HG02852 (cell line): ENCODE results near the gene GUK1.
"Not testable (repeated sequence)": the region's sequence is repeated elsewhere in the genome, so short reads cannot be mapped to it uniquely, and the experiment has no call there.

Source experiments
- ATAC-seq: cut with Tn5 transposase; IDR thresholded peaks from one replicate; pipeline ENCODE4 v1.9.1; 2021; ENCODE audit warnings: mild to moderate bottlenecking, moderate library complexity; ENCODE audit not compliant: unreplicated experiment

The GUK1 gene

DNA sequence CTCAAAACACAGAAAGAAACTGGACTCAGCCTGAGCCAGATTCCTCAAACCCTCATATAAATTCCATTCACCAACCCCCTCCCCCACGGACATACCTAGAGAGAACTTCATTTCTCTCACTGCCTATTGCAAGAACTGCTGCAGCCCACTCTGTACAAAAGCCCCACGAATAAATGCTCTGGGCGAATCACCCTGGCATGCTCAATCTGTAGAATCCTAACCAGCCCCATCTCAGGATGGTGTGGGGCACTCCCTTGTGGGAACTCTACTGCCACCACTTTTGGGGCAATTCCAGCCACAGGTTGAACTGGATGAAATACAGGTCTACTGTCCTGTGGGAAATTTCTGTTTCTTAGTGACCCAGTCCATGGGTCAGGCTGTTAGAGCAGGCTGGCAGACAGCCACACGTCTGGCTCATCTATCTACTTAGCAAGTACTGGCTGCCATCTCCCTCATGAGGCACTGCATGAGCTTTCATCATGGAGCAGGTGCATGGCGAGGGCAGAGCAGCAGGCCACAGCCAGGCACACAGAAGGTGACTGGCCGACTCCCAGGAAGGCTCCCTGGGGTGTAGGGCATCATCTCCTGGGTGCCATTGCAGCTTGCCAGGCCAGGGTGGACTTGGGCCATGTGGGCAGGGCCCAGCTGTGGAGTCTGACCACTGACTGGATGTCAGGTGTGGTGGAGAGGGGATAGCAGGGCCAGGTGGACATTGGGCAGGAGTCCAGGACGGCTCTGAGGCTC lies 35.4 kb upstream of the GUK1 start:
- ATAC-seq, result no peak

DNA sequence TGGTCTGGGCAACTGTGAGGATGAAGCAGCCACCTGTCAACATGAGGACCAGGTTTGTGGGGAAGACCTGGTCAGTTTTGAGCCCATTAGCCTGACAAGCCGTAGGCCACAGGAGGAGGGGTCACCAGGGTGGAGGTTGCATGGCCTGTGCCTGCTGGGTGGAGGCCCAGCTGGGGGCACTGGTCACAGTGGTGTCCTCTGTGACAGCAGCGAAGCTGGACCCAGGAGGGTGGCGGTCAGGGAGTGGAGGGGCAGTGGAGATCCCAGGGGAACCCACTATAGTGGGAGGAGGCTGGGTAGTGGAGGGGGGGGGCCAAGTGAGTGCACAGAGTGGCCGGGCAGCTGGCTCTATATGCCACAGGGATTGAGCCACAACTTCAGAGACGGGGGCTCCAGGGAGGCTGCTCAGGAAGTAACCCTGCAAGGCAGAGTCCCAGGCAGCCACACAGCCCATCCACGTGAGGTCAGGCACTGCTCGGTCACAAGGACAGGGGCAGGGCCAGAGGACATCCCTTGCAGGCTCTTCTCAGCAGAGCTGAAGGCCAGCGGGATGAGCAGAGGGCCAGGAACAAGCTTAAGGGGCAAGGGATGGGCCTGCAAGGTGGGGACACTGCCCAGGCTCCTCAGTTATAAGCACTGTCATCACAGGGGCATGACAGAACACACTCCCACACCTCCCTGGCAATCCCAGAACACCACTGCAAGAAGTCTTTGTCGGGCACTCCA lies 34.6 kb upstream of the GUK1 start:
- ATAC-seq, result no peak

DNA sequence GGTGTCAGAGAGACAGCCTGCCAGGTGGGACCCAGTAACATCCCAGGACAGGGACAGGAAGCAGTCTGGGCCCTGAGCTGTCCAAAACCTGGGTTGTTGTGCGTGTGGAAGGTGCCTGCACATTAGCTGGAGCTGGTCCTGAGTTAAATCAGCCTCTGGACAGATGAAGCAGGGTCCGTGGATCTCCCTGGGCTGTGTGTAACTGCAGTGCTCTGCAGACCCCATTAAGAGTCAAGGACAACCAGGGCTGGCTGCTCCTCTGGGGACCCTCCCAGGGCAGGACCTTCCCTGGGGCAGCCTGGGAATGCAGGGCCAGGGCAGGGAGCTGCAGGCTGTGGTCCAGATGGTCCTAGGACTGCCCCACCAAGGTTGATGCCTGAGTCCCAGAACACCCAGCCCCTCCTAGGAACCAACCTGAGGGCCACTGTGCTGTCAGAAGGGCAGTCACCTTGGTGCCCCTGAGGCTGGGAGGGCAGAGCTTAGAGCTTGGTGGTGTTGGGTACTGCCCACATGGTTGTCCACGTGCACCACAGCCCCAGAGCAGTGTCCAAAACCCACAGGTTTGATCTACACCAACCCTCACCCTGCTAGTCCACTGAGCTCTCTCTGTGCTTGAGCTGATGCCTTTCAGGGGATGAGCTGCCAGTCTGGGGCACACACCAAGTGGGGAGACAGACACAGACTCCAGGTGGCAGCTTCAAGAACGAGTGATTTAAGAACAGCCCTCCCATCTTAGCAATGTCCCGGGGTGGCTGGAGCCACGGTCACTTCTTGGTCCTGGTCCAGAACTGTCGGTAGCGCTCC lies 33.9 kb upstream of the GUK1 start:
- no peak for ATAC-seq

DNA sequence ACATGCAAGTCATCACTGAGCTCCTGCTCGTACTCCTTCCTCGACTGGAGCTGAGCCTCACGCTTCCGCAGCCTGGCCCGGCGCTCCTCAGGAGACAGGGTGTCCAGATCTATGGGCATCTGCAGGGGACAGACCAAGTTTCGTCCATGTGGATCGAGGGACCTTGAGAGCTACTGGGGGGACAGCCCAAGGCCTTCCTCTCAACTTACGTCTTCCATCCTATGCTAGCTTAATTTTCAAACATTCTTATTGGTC lies 33.4 kb upstream of the GUK1 start:
- ATAC-seq, result no peak

GRCh38 chr1:228107636-228108035 lies 32.4 kb upstream of the GUK1 start:
- ATAC-seq, result no peak

DNA sequence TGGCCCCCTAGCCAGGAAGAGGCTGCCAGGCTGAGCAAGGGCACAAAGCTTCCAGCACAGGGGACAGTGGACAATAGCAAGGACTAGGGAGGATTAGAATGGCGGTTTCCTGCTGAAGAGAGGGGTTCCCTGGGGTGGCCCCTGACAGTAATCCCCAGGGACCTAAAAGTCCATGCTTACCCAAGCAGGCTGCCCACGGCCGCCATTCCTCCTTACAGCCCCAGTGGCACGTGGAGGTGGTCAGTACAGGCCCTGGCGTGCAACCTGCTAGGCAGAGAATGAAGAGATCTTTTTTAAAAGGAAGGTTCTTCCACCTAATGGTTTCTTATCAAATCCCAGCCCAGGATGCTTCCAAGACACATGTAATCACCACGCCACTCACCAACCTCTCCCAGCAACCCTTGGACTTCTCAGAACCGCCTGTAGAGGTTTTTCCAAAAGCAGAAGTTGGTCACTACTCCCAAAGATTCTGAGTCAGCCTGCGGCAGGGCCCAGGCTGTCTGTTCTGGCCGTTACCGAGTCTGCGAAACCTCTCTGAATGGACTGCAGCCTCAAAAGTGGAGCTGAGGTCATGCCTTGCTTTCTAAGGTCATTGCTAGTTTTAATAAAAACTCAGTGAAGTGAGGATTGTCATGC lies 31.9 kb upstream of the GUK1 start:
- no peak for ATAC-seq

DNA sequence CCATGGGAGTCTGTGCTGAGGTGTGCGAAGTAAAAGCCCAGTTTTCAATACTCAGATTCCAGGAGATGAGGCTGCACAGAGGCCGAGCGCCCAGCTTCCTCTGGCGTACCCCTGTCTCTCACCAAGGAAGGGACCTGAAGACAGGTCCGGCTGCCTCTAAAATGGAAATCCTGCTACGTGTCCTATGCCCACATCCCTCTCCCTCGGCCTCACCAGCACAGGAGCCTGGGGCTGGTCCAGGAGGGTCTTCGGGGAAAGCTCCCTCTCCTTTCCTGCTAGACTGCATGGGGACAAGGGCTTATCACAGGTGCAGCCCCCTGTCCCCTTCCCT lies 31.4 kb upstream of the GUK1 start:
- peak; percentile 4 for ATAC-seq

- peak; percentile 88 for ATAC-seq
Measured at GRCh38 chr1:228109073-228109961, 30.8 kb upstream of the GUK1 start, which contains the start of gene MRPL55. MRPL55 (minus strand) TSS chr1:228109299; CDS start chr1:228108260, 1,039 bp downstream.

GRCh38 chr1:228109962-228110488 lies 30.1 kb upstream of the GUK1 start:
- ATAC-seq, result no peak

- ATAC-seq, result no peak
Measured at GRCh38 chr1:228110556-228110955, 29.5 kb upstream of the GUK1 start.

DNA sequence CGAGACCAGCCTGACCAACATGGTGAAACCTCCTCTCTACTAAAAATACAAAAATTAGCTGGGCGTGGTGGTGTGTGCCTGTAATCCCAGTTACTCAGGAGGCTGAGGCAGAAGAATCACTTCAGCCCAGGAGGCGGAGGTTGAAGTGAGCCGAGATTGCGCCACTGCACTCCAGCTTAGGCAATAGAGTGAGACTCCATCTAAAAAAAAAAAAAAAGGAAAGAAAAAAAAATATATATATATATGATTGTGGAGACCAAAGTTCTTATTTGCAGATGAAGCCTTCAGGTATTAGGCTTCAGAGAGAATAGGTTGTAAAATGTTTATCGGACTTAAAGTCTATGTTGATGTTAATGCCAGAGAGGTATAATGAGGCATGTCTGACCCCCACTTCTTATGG lies 28.8 kb upstream of the GUK1 start:
- ATAC-seq, result not testable (repeated sequence)

DNA sequence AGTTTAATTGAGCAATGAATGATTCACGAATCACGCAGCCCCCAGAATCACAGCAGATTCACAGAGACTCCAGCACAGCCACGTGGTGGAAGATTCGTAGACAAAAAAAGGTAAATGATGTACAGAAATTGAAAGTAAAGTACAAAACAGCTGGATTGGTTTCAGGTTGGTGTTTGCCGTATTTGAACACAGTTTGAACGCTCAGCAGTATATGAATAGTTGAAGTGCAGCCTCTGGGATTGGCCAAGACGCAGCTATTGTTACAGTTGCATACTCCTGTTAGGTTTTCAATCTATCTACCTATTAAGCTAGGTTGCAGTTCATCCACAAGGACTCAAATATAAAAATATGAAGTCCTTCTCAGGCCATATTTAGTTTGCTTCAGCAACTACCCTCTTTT lies 27.9 kb upstream of the GUK1 start:
- ATAC-seq, result no peak

GRCh38 chr1:228112617-228113016 lies 27.5 kb upstream of the GUK1 start:
- ATAC-seq, result no peak

- ATAC-seq, result no peak
Measured at GRCh38 chr1:228114827-228115226, 25.3 kb upstream of the GUK1 start.

DNA sequence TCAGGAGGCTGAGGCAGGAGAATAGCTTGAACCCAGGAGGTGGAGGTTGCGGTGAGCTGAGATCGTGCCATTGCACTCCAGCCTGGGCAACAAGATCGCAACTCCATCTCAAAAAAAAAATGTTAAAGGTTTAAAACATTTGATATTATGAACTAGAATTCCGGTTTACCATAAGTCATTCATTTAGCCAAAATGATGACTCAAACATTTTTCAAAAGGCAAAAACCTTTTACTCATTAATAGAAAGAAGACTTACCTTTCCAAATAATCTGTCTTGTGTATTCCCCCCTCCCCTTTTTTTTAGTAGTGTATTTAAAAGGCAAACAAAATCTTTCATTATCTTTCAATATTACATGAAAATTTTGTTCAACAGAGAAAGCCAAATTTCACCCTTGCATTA lies 22.7 kb upstream of the GUK1 start:
- ATAC-seq, result no peak

DNA sequence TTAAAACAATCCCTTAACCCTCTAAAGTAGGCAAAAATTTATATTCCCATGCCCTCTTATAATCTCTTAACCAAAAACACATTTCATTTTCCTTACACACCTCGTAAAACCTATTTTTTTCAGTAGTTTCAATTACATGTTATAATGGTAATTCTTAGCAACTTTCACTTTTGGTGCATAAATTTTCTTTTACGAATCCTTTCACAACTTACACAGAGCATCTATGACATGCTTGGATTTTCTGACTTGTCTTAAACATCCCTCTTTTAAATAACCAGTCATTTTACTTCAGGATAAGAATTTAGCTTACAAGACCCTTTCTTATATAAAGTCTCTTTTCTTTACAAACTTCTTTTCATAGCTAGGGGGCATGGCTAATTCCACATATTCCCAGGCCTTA lies 22.0 kb upstream of the GUK1 start:
- no peak for ATAC-seq

DNA sequence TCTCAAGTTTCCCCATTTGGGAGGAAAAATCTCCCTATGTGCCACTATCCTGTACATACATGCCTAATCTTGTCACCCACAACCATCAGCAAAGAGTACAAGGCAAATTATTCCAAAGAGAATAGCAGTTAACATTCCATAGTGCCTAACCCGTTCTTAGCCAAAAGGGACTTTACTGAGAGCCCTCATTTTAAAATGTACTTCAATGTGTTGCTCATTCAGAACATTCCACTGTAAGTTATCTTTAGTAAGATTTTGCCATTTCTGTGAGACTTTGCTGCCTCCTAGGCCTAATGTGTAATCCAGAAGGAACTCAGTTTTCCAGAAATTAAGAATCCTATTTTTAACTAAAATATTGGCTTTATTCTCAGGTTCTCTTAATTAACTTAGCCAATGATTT lies 19.7 kb upstream of the GUK1 start:
- ATAC-seq, result no peak

- ATAC-seq, result no peak
Measured at GRCh38 chr1:228120857-228121489, 19.1 kb upstream of the GUK1 start.

- no peak for ATAC-seq
Measured at GRCh38 chr1:228122921-228123441, 17.1 kb upstream of the GUK1 start.

- no peak for ATAC-seq
Measured at GRCh38 chr1:228123505-228123904, 16.6 kb upstream of the GUK1 start.
